GM12878 (cell line): ENCODE measurements around the gene SESTD1. TPM values are rescaled to one million over a fixed set of nuclear protein-coding genes. Genes with fewer than 3 reads are reported as not detected.

Experiments
- ATAC-seq: fragments of 200-7000 bp; cut with Tn5 transposase; 3 replicates; pipeline ENCODE4 v1.9.1; 2020; ENCODE audit warnings: mild to moderate bottlenecking, moderate library complexity
- BruUV-seq: library from RNA; stranded (reverse); fragments of 400-500 nt; replicated peaks from 2 replicates; lab custom pipeline; 2021; lab: Mats Ljungman, UMichigan
- CTCF ChIA-PET: fragments of 300-600 bp; sonication (Branson Sonifier 250); formaldehyde crosslinking; extraction: SDS; loops from one replicate; lab custom pipeline; 2021; ENCODE audit warnings: inconsistent platforms; lab: Yijun Ruan, JAX
- POLR2A ChIA-PET: fragments of 350-600 bp; formaldehyde crosslinking; extraction: SDS; loops from one replicate; lab custom pipeline; 2021; ENCODE audit warnings: inconsistent platforms; lab: Charles Lee
- RAD21 ChIA-PET: fragments of 300-600 bp; sonication (Branson Sonifier 250); formaldehyde crosslinking; loops from one replicate; lab custom pipeline; 2023; ENCODE audit warnings: antibody characterized with exemption; ENCODE audit not compliant: unreplicated experiment; lab: Charles Lee
- SMC1A ChIA-PET: fragments of 300-600 bp; sonication (Branson Sonifier 250); formaldehyde crosslinking; loops from one replicate; lab custom pipeline; 2023; ENCODE audit not compliant: unreplicated experiment, uncharacterized antibody; lab: Charles Lee
- DNase-seq: peaks from one replicate; pipeline ENCODE4 v3.0.0-alpha.2; 2011; ENCODE audit warnings: low read depth, low spot score
- FAIRE-seq: peaks from 3 replicates; lab custom pipeline; 2011; peaks lifted over from hg19 to GRCh38; lab: Jason Lieb, UNC
- H2AFZ ChIP-seq: 2 replicates; pipeline ENCODE4 v1.6.0; 2011; ENCODE audit warnings: low read depth, low read length, control low read depth; ENCODE audit not compliant: control insufficient read depth
- H3K27ac ChIP-seq: 2 replicates; pipeline ENCODE4 v1.5.1; 2011; ENCODE audit warnings: control low read depth; ENCODE audit not compliant: control insufficient read depth, insufficient read depth
- H3K27me3 ChIP-seq, 2 experiments: replicated peaks in 1 of 2; 2 replicates each; pipeline versions ENCODE4 v1.6.0 to v1.6.1; 2011; ENCODE audit warnings: low read length in 1 of 2; ENCODE audit not compliant: control insufficient read depth in 2 of 2, insufficient read depth in 2 of 2
- H3K36me3 ChIP-seq, 2 experiments: 2 replicates each; pipeline ENCODE4 v1.5.1; 2011; ENCODE audit warnings: low read length in 1 of 2; ENCODE audit not compliant: control insufficient read depth in 2 of 2, insufficient read depth in 2 of 2
- H3K4me1 ChIP-seq: 2 replicates; pipeline ENCODE4 v1.6.1; 2011; ENCODE audit warnings: mild to moderate bottlenecking, low read length, moderate library complexity, mixed read lengths; ENCODE audit not compliant: control insufficient read depth, insufficient read depth
- H3K4me2 ChIP-seq: 2 replicates; pipeline ENCODE4 v1.6.0; 2011; ENCODE audit warnings: control low read depth; ENCODE audit not compliant: control insufficient read depth, insufficient read depth
- H3K4me3 ChIP-seq: fragments of 200-600 bp; sonication (generic); 2 replicates; pipeline ENCODE4 v1.5.1; 2016
- H3K79me2 ChIP-seq: 2 replicates; pipeline ENCODE4 v1.6.0; 2011; ENCODE audit warnings: low read length; ENCODE audit not compliant: control insufficient read depth, insufficient read depth
- H3K9ac ChIP-seq: 2 replicates; pipeline ENCODE4 v1.8.0; 2011; ENCODE audit warnings: low read length, control low read depth, mixed read lengths; ENCODE audit not compliant: control insufficient read depth, insufficient read depth
- H3K9me3 ChIP-seq: replicated peaks from 3 replicates; pipeline ENCODE4 v1.5.1; 2011; ENCODE audit warnings: mild to moderate bottlenecking, low read length; ENCODE audit not compliant: control insufficient read depth, insufficient read depth
- H4K20me1 ChIP-seq: 2 replicates; pipeline ENCODE4 v1.6.0; 2011; ENCODE audit not compliant: control insufficient read depth, insufficient read depth
- BCLAF1 ChIP-seq: fragments of 450-650 bp; IDR thresholded peaks from 2 replicates; pipeline ENCODE4 v1.6.1; 2017; ENCODE audit warnings: antibody characterized with exemption, mild to moderate bottlenecking, moderate library complexity
- CHD2 ChIP-seq: IDR thresholded peaks from 2 replicates; pipeline ENCODE4 v1.6.1; 2011; ENCODE audit warnings: low read depth, low read length, improper control_type of control experiment, borderline replicate concordance
- EED ChIP-seq: sonication (generic); IDR thresholded peaks from 2 replicates; pipeline ENCODE4 v1.6.1; 2016; ENCODE audit warnings: antibody characterized with exemption, low read depth
- ELK1 ChIP-seq: IDR thresholded peaks from 2 replicates; pipeline ENCODE4 v1.6.1; 2012; ENCODE audit warnings: low read depth, low read length, improper control_type of control experiment
- SKIL ChIP-seq: fragments of 450-650 bp; IDR thresholded peaks from 2 replicates; pipeline ENCODE4 v1.6.1; 2017; ENCODE audit warnings: mild to moderate bottlenecking, low read depth, inconsistent platforms; ENCODE audit not compliant: poor library complexity, severe bottlenecking
- SPI1 ChIP-seq: IDR thresholded peaks from 2 replicates; pipeline ENCODE4 v1.6.1; 2011; ENCODE audit warnings: low read depth, mild to moderate bottlenecking, low read length, moderate library complexity, borderline replicate concordance; ENCODE audit not compliant: insufficient read depth
- SREBF2 ChIP-seq: IDR thresholded peaks from 2 replicates; pipeline ENCODE4 v1.6.1; 2012; ENCODE audit warnings: mild to moderate bottlenecking, low read length
- USF2 ChIP-seq: IDR thresholded peaks from 2 replicates; pipeline ENCODE4 v1.6.1; 2011; ENCODE audit warnings: low read depth, low read length, improper control_type of control experiment, borderline replicate concordance
- ZBTB33 ChIP-seq: fragments of 450-650 bp; IDR thresholded peaks from 2 replicates; pipeline ENCODE4 v1.6.1; 2017; ENCODE audit warnings: mild to moderate bottlenecking
- whole genome bisulfite sequencing: methylation state at CpG from one replicate; pipeline ENCODE4 v1.1.6; 2016; ENCODE audit warnings: low lambda C conversion rate; ENCODE audit not compliant: insufficient replicate concordance, insufficient coverage; ENCODE audit errors: missing lambda C conversion rate; 5-methylcytosine and 5-hydroxymethylcytosine counted together
- in situ Hi-C: fragments of 300-500 bp; cut with MboI; formaldehyde crosslinking; loops from 9 replicates; pipeline ENCODE4 v1.14.3; 2018; ENCODE audit warnings: mixed read lengths
- intact Hi-C: fragments of 100-400 bp; cut with micrococcal nuclease; formaldehyde crosslinking; loops from one replicate; pipeline ENCODE4 v1.14.2; 2022; ENCODE audit not compliant: unreplicated experiment
- polyA plus RNA-seq, 11 experiments: library from polyadenylated mRNA; depleted of rRNA in 4 of 11; unstranded in 6 of 11; stranded (reverse) in 5 of 11; fragments of >200 nt; fragmentation: Nextera tagmentation in 4 of 11; fragmentation: Illumina TruSeq in 1 of 11; extraction: Ambion mirVana in 4 of 11; extraction: Trizol in 1 of 11; gene quantifications; 1 replicate in 1 of 11; 2 replicates in 10 of 11; pipeline versions ENCODE4 v1.2.1 to v1.2.3, GENCODE V29; 2011 to 2016; ENCODE audit warnings: inconsistent platforms in 2 of 11, missing spikeins in 2 of 11, low read depth in 1 of 11
- total RNA-seq, 4 experiments: library from RNA; depleted of rRNA in 3 of 4; stranded (reverse); fragments of >200 nt in 3 of 4; fragmentation: Illumina TruSeq in 1 of 4; extraction: Trizol in 1 of 4; gene quantifications; 2 replicates each; pipeline versions ENCODE4 v1.2.1 to v1.2.3, GENCODE V29; 2013 to 2021

Gene SESTD1
- total and polyA plus RNA-seq, 10 of the 15 experiments (the other 5 are each of a cell fraction or from before 2014, with no cell fraction given), result 4.4 to 22.7 (median 9.5) TPM

- H4K20me1 ChIP-seq, result no peaks in the 10 kb centered on the region
- POLR2A ChIA-PET, result no interaction called here
- TF ChIP-seq SKIL (no peak), EED (no peak), SPI1 (no peak), BCLAF1 (no peak), USF2 (no peak), CHD2 (no peak), SREBF2 (no peak), ZBTB33 (no peak), ELK1 (no peak)
- no peaks in the 10 kb centered on the region for H3K4me1 ChIP-seq
- 0% methylated on average over 2 of the region's 2 CpGs for WGBS
- intact Hi-C loops, result no loop called here
- H3K9ac ChIP-seq, result no peak overlapping the region
- no peaks in the 10 kb centered on the region for H3K79me2 ChIP-seq
- no TSS peak for BruUV-seq
- CTCF ChIA-PET, result interaction anchor here (0.6 to 6.5 kb wide), 10 partner anchors 13 to 370 kb away, joined by 3 to 191 read pairs (median 6); no protein-coding TSS in a partner anchor
- no peak overlapping the region for H3K4me2 ChIP-seq
- ATAC-seq, result no peak
- RAD21 ChIA-PET, result interaction anchor here (0.9 to 6.5 kb wide), 4 partner anchors 157 to 243 kb away, joined by 3 to 119 read pairs (median 24); no protein-coding TSS in a partner anchor
- DNase-seq, result no peak
- no peak overlapping the region for H3K4me3 ChIP-seq
- SMC1A ChIA-PET, result interaction anchor here (0.7 to 7.3 kb wide), 16 partner anchors 10 to 432 kb away, joined by 3 to 151 read pairs (median 4); partner anchors contain the start of gene CCDC141
- no peak overlapping the region for H2AFZ ChIP-seq
- no peaks in the 10 kb centered on the region for H3K36me3 ChIP-seq
- no peaks in the 10 kb centered on the region for H3K27me3 ChIP-seq
- in situ Hi-C loops, result loop anchor here (10.0 kb wide), 1 partner anchor 337 kb away; no protein-coding TSS in a partner anchor
- H3K9me3 ChIP-seq, result no peaks in the 10 kb centered on the region
- FAIRE-seq, result no peak
- no peak overlapping the region for H3K27ac ChIP-seq
Observed at GRCh38 chr2:179132076-179132475, 132.6 kb downstream of the SESTD1 start.
